ENCODE results near the gene AHCYL2.

AHCYL2 gene

GRCh38 chr7:129262324-129262723 is 37.5 kb downstream of the AHCYL2 start:
- Histone ChIP-seq H3K9ac (ENCODE audit: insufficient read length) (no peak overlapping the region), H3K36me3 (ENCODE audit: insufficient read depth, low read length) (no peaks in the 10 kb centered on the region), H3K9me3 (ENCODE audit: low read depth, low read length) (no peaks in the 10 kb centered on the region), H3K4me3 (no peak overlapping the region), H3K27ac (no peak overlapping the region)
- no peak for DNase-seq (ENCODE audit: low read depth, low spot score)
- TF ChIP-seq EZH2 (IDR thresholded peaks at IDR 0.05) (no peak), POLR2AphosphoS5 (IDR thresholded peaks at IDR 0.05; ENCODE audit: borderline replicate concordance, low read depth, low read length) (no peak), FOXP2 (optimal IDR thresholded peaks at IDR 0.05; ENCODE audit: control extremely low read depth, extremely low read length, insufficient read depth) (no peak)

GRCh38 chr7:129263168-129263567 is 38.3 kb downstream of the AHCYL2 start:
- TF ChIP-seq EZH2 (IDR thresholded peaks at IDR 0.05), result no peak
- no peaks in the 10 kb centered on the region for H3K9me3 ChIP-seq (ENCODE audit: low read depth, low read length)
- no peaks in the 10 kb centered on the region for H3K36me3 ChIP-seq (ENCODE audit: insufficient read depth, low read length)
- H3K4me3 ChIP-seq, result no peak overlapping the region
- H3K27ac ChIP-seq, result no peak overlapping the region
- H3K9ac ChIP-seq (ENCODE audit: insufficient read length), result no peak overlapping the region
- DNase-seq (ENCODE audit: low read depth, low spot score), result no peak

GRCh38 chr7:129264534-129264933 is 39.7 kb downstream of the AHCYL2 start:
- H3K36me3 ChIP-seq (ENCODE audit: insufficient read depth, low read length), result no peaks in the 10 kb centered on the region
- no peaks in the 10 kb centered on the region for H3K9me3 ChIP-seq (ENCODE audit: low read depth, low read length)
- H3K27ac ChIP-seq, result no peak overlapping the region
- no peak overlapping the region for H3K4me3 ChIP-seq
- no peak for DNase-seq (ENCODE audit: low read depth, low spot score)
- H3K9ac ChIP-seq (ENCODE audit: insufficient read length), result no peak overlapping the region
- TF ChIP-seq EZH2 (IDR thresholded peaks at IDR 0.05), result no peak
- no peak for TF ChIP-seq POLR2AphosphoS5 (IDR thresholded peaks at IDR 0.05; ENCODE audit: borderline replicate concordance, low read depth, low read length)
- no peak for TF ChIP-seq FOXP2 (optimal IDR thresholded peaks at IDR 0.05; ENCODE audit: control extremely low read depth, extremely low read length, insufficient read depth)

- no peak for DNase-seq (ENCODE audit: low read depth, low spot score)
- TF ChIP-seq POLR2AphosphoS5 (IDR thresholded peaks at IDR 0.05; ENCODE audit: borderline replicate concordance, low read depth, low read length), result no peak
- no peak for TF ChIP-seq EZH2 (IDR thresholded peaks at IDR 0.05)
- TF ChIP-seq FOXP2 (optimal IDR thresholded peaks at IDR 0.05; ENCODE audit: control extremely low read depth, extremely low read length, insufficient read depth), result no peak
- Histone ChIP-seq H3K27ac (no peak overlapping the region), H3K9ac (ENCODE audit: insufficient read length) (no peak overlapping the region), H3K4me3 (no peak overlapping the region), H3K9me3 (ENCODE audit: low read depth, low read length) (no peaks in the 10 kb centered on the region), H3K36me3 (ENCODE audit: insufficient read depth, low read length) (no peaks in the 10 kb centered on the region)
Observed at GRCh38 chr7:129265328-129265727, 40.5 kb downstream of the AHCYL2 start.

- no peak overlapping the region for H3K4me3 ChIP-seq
- no peaks in the 10 kb centered on the region for H3K9me3 ChIP-seq (ENCODE audit: low read depth, low read length)
- no peaks in the 10 kb centered on the region for H3K36me3 ChIP-seq (ENCODE audit: insufficient read depth, low read length)
- no peak overlapping the region for H3K27ac ChIP-seq
- H3K9ac ChIP-seq (ENCODE audit: insufficient read length), result no peak overlapping the region
- DNase-seq (ENCODE audit: low read depth, low spot score), result no peak
- TF ChIP-seq EZH2 (IDR thresholded peaks at IDR 0.05), result no peak
- TF ChIP-seq POLR2AphosphoS5 (IDR thresholded peaks at IDR 0.05; ENCODE audit: borderline replicate concordance, low read depth, low read length), result no peak
- no peak for TF ChIP-seq FOXP2 (optimal IDR thresholded peaks at IDR 0.05; ENCODE audit: control extremely low read depth, extremely low read length, insufficient read depth)
Observed at GRCh38 chr7:129266181-129266580, 41.4 kb downstream of the AHCYL2 start.

GRCh38 chr7:129270077-129270476 is 45.2 kb downstream of the AHCYL2 start:
- H3K9me3 ChIP-seq (ENCODE audit: low read depth, low read length), result no peaks in the 10 kb centered on the region
- no peak overlapping the region for H3K27ac ChIP-seq

GRCh38 chr7:129271500-129272355 is 46.9 kb downstream of the AHCYL2 start:
- no peak for DNase-seq (ENCODE audit: low read depth, low spot score)
- Histone ChIP-seq H3K9me3 (ENCODE audit: low read depth, low read length) (no peaks in the 10 kb centered on the region), H3K9ac (ENCODE audit: insufficient read length) (no peak overlapping the region), H3K4me3 (no peak overlapping the region), H3K36me3 (ENCODE audit: insufficient read depth, low read length) (no peaks in the 10 kb centered on the region; the same call in 1 of the 2 replicates), H3K27ac (no peak overlapping the region)
- no peak for TF ChIP-seq FOXP2 (optimal IDR thresholded peaks at IDR 0.05; ENCODE audit: control extremely low read depth, extremely low read length, insufficient read depth)
- no peak for TF ChIP-seq EZH2 (IDR thresholded peaks at IDR 0.05)
- no peak for TF ChIP-seq POLR2AphosphoS5 (IDR thresholded peaks at IDR 0.05; ENCODE audit: borderline replicate concordance, low read depth, low read length)

More at GRCh38 chr7:129270077-129270476, 45.2 kb downstream of the AHCYL2 start:
- Histone ChIP-seq H3K36me3 (ENCODE audit: insufficient read depth, low read length) (no peaks in the 10 kb centered on the region; the same call in 1 of the 2 replicates), H3K4me3 (no peak overlapping the region), H3K9ac (ENCODE audit: insufficient read length) (no peak overlapping the region)
- TF ChIP-seq EZH2 (IDR thresholded peaks at IDR 0.05) (no peak), POLR2AphosphoS5 (IDR thresholded peaks at IDR 0.05; ENCODE audit: borderline replicate concordance, low read depth, low read length) (no peak), FOXP2 (optimal IDR thresholded peaks at IDR 0.05; ENCODE audit: control extremely low read depth, extremely low read length, insufficient read depth) (no peak)
- no peak for DNase-seq (ENCODE audit: low read depth, low spot score)

- TF ChIP-seq EZH2 (IDR thresholded peaks at IDR 0.05) (no peak), POLR2AphosphoS5 (IDR thresholded peaks at IDR 0.05; ENCODE audit: borderline replicate concordance, low read depth, low read length) (no peak), FOXP2 (optimal IDR thresholded peaks at IDR 0.05; ENCODE audit: control extremely low read depth, extremely low read length, insufficient read depth) (no peak)
- H3K27ac ChIP-seq, result no peak overlapping the region
- H3K9me3 ChIP-seq (ENCODE audit: low read depth, low read length), result no peaks in the 10 kb centered on the region
- H3K4me3 ChIP-seq, result no peak overlapping the region
- H3K36me3 ChIP-seq (ENCODE audit: insufficient read depth, low read length), result no peaks in the 10 kb centered on the region; the same call in 1 of the 2 replicates
- no peak for DNase-seq (ENCODE audit: low read depth, low spot score)
- no peak overlapping the region for H3K9ac ChIP-seq (ENCODE audit: insufficient read length)
Observed at GRCh38 chr7:129273936-129274335, 49.1 kb downstream of the AHCYL2 start.

Data from SK-N-MC (cell line).